ENCODE data around the gene MALRD1.

GRCh38 chr10:19466709-19467108 lies 418.1 kb downstream of the MALRD1 start:
- TF ChIP-seq CTCF (IDR thresholded peaks at IDR 0.05) (no peak), POLR2A (IDR thresholded peaks at IDR 0.05) (no peak)

Data from Peyer's patch (tissue), 4 donors.